Neural cell (in vitro differentiated cells): ENCODE measurements around the gene LPP.

Experiments
- CTCF ChIP-seq: fragments of 450-650 bp; IDR thresholded peaks from 2 replicates; pipeline ENCODE4 v1.5.1; 2014; ENCODE audit warnings: antibody characterized with exemption, mild to moderate bottlenecking, moderate library complexity; ENCODE audit not compliant: poor library complexity, severe bottlenecking
- EP300 ChIP-seq: fragments of 450-650 bp; conservative IDR thresholded peaks from 2 replicates; pipeline ENCODE4 v1.6.1; 2014; ENCODE audit warnings: antibody characterized with exemption, mild to moderate bottlenecking, moderate library complexity; ENCODE audit not compliant: poor library complexity, severe bottlenecking
- EZH2 ChIP-seq: fragments of 200-600, 300-800 bp; shearing (Covaris generic), sonication (generic); IDR thresholded peaks from 2 replicates; pipeline ENCODE4 v1.6.1; 2014; ENCODE audit warnings: antibody characterized with exemption, low read length, borderline replicate concordance, mild to moderate bottlenecking; ENCODE audit not compliant: insufficient read depth, poor library complexity, severe bottlenecking
- MXI1 ChIP-seq: fragments of 450-650 bp; conservative IDR thresholded peaks from 2 replicates; pipeline ENCODE4 v1.6.1; 2014; ENCODE audit warnings: antibody characterized with exemption, mild to moderate bottlenecking; ENCODE audit not compliant: poor library complexity, severe bottlenecking
- POLR2AphosphoS5 ChIP-seq: IDR thresholded peaks from 2 replicates; pipeline ENCODE4 v1.6.1; 2012
- RAD21 ChIP-seq: fragments of 450-650 bp; conservative IDR thresholded peaks from 2 replicates; pipeline ENCODE4 v1.6.1; 2014; ENCODE audit warnings: antibody characterized with exemption, mild to moderate bottlenecking, moderate library complexity
- TAF1 ChIP-seq: IDR thresholded peaks from 2 replicates; pipeline ENCODE4 v1.6.1; 2012; ENCODE audit warnings: low read depth

GRCh38 chr3:188336178-188336577 lies 182.2 kb downstream of the LPP start:
- TF ChIP-seq EZH2: no peak
- TF ChIP-seq EP300: no peak
- TF ChIP-seq CTCF: no peak
- no peak for TF ChIP-seq MXI1
- TF ChIP-seq POLR2AphosphoS5: no peak
- TF ChIP-seq RAD21: no peak
- no peak for TF ChIP-seq TAF1
